Esophagus muscularis mucosa (tissue), 4 donors: ENCODE data around the gene DIDO1. TPM values are rescaled to one million over a fixed set of nuclear protein-coding genes. Genes with fewer than 3 reads are reported as not detected.

Experiments used
- DNase-seq: peaks from one replicate; pipeline ENCODE4 v3.0.0-alpha.2; 2017; ENCODE audit errors: extremely low spot score
- H3K27ac ChIP-seq, 4 donors: fragments of 200-600 bp; sonication (generic); replicated peaks in 1 of 4; 1 replicate in 3 of 4; 2 replicates in 1 of 4; pipeline ENCODE4 v1.5.1; 2016 to 2019; ENCODE audit warnings: mild to moderate bottlenecking in 1 of 4
- H3K27me3 ChIP-seq, 4 donors: fragments of 200-600 bp; sonication (generic); one replicate each; pipeline versions ENCODE4 v1.5.1 to v1.6.0; 2016 to 2019
- H3K36me3 ChIP-seq, 4 donors: fragments of 200-600 bp; sonication (generic); one replicate each; pipeline ENCODE4 v1.5.1; 2016 to 2019
- H3K4me1 ChIP-seq, 4 donors: fragments of 200-600 bp; sonication (generic); one replicate each; pipeline ENCODE4 v1.5.1; 2016 to 2019
- H3K4me3 ChIP-seq, 4 donors: fragments of 200-600 bp; sonication (generic); 1 replicate in 2 of 4; 2 replicates in 2 of 4; pipeline ENCODE4 v1.5.1; 2016 to 2019; ENCODE audit warnings: mild to moderate bottlenecking in 4 of 4, moderate library complexity in 1 of 4
- H3K9me3 ChIP-seq, 4 donors: fragments of 200-600 bp; sonication (generic); 1 replicate in 3 of 4; 2 replicates in 1 of 4; pipeline ENCODE4 v1.5.1; 2016 to 2019
- CTCF ChIP-seq, 3 experiments: fragments of 200-600 bp in 2 of 3; fragments of 450-650 bp in 1 of 3; sonication (generic) in 2 of 3; IDR thresholded peaks; one replicate each; pipeline ENCODE4 v1.5.1; 2017 to 2019; ENCODE audit warnings: antibody characterized with exemption in 3 of 3, mild to moderate bottlenecking in 2 of 3, moderate library complexity in 1 of 3
- EP300 ChIP-seq: sonication (generic); formaldehyde crosslinking; IDR thresholded peaks from one replicate; pipeline ENCODE4 v1.6.1; 2017; ENCODE audit warnings: antibody characterized with exemption
- POLR2A ChIP-seq: fragments of 450-650 bp; IDR thresholded peaks from one replicate; pipeline ENCODE4 v1.6.1; 2017; ENCODE audit warnings: antibody characterized with exemption, moderate library complexity, mild to moderate bottlenecking, low read depth
- POLR2AphosphoS5 ChIP-seq, 2 donors: sonication (generic); formaldehyde crosslinking; IDR thresholded peaks; one replicate each; pipeline ENCODE4 v1.6.1; 2017; ENCODE audit warnings: antibody characterized with exemption in 2 of 2
- WGBS: methylation state at CpG from one replicate; pipeline ENCODE4 v1.1.5; 2018; 5-methylcytosine and 5-hydroxymethylcytosine counted together
- intact Hi-C: fragments of 100-400 bp; cut with DNase I; formaldehyde crosslinking; loops from one replicate; pipeline ENCODE4 v1.15.1; 2023
- total RNA-seq, 4 donors: library from RNA; depleted of rRNA; stranded (reverse); fragments of >200 nt; gene quantifications; one replicate each; pipeline versions ENCODE4 v1.1.0 to v1.2.1, GENCODE V29; 2016

Gene DIDO1
- total RNA-seq, 4 donors from 2014 or later: 48.9 to 61.6 (median 55.7) TPM

DNA sequence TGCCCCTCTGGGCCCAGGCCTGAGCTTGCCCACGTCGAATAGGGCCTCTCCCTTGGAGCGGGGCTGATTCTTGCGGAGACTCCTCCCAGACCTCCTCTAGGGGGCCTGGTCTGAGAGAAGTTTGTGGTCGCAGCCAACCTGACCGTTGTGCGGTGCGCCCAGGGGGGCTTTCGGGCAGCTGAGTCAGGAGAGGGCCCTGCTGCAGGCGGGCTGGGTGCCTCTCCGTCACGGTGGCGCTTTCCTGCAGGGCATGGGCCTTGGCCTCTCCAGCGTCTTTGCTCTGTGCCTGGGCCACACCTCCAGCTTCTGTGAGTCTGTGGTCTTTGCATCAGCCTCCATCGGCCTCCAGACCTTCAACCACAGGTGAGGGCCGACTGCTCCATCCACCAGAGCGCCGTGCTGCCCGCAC, 39.1 kb upstream of the DIDO1 start:
- intact Hi-C loops: no loop called here
- DNase-seq: no peak
- Histone ChIP-seq H3K4me1 (no peaks in the 10 kb centered on the region), H3K9me3 (no peaks in the 10 kb centered on the region), H3K36me3 (peaks cover 0 to 44% (median 15%) of the 10 kb centered on the region in 4 donors), H3K27me3 (peaks cover 0 to 18% (median 2%) of the 10 kb centered on the region in 4 donors), H3K4me3 (no peak overlapping the region), H3K27ac (no peak overlapping the region)
- TF ChIP-seq EP300 (no peak), POLR2A (no peak), POLR2AphosphoS5 (IDR thresholded peaks at IDR 0.05) (no peak), CTCF (IDR thresholded peaks at IDR 0.05) (no peak)
- 94% methylated on average over 11 of the region's 19 CpGs for WGBS

DNA sequence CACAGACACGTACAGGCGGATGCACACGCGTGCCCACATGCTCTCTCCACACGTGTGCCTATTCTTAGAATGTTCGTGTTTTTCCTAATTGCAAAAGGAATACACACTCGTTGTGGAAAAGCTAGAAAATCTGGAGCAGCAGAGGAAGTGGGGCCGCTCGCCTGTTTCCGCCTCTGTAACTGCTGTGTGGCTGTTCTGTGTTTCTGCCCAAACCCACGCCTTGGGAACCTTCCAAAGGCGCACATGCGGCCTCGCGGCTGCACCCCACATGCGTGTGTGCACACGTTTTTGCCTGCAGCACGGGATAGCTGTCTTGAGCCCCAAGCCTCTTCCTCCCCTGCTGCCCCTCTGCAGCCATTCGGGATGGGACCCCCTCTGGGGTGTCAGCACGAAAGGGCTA, 38.4 kb upstream of the DIDO1 start:
- WGBS: 67% methylated on average over 19 of the region's 20 CpGs
- intact Hi-C loops: no loop called here
- no peak for DNase-seq
- H3K4me1 ChIP-seq: no peaks in the 10 kb centered on the region
- H3K9me3 ChIP-seq: no peaks in the 10 kb centered on the region
- no peak overlapping the region for H3K27ac ChIP-seq
- TF ChIP-seq EP300 (no peak), POLR2AphosphoS5 (IDR thresholded peaks at IDR 0.05) (no peak), POLR2A (no peak), CTCF (IDR thresholded peaks at IDR 0.05) (no peak)
- H3K4me3 ChIP-seq: no peak overlapping the region
- H3K36me3 ChIP-seq: peaks cover 0 to 44% (median 15%) of the 10 kb centered on the region in 4 donors
- peaks cover 0 to 11% (median 0%) of the 10 kb centered on the region in 4 donors for H3K27me3 ChIP-seq

GRCh38 chr20:62963614-62964397, 37.5 kb upstream of the DIDO1 start:
- intact Hi-C loops: no loop called here
- no peak for DNase-seq
- H3K4me3 ChIP-seq: no peak overlapping the region
- no peaks in the 10 kb centered on the region for H3K9me3 ChIP-seq
- no peak overlapping the region for H3K27ac ChIP-seq
- no peak for TF ChIP-seq POLR2A
- TF ChIP-seq EP300: no peak
- no peak for TF ChIP-seq CTCF (IDR thresholded peaks at IDR 0.05)
- TF ChIP-seq POLR2AphosphoS5 (IDR thresholded peaks at IDR 0.05): no peak
- H3K4me1 ChIP-seq: no peaks in the 10 kb centered on the region
- peaks cover 0 to 2% (median 0%) of the 10 kb centered on the region in 4 donors for H3K27me3 ChIP-seq
- 91% methylated on average over 29 of the region's 32 CpGs for WGBS
- H3K36me3 ChIP-seq: peaks cover 0 to 45% (median 15%) of the 10 kb centered on the region in 4 donors

DNA sequence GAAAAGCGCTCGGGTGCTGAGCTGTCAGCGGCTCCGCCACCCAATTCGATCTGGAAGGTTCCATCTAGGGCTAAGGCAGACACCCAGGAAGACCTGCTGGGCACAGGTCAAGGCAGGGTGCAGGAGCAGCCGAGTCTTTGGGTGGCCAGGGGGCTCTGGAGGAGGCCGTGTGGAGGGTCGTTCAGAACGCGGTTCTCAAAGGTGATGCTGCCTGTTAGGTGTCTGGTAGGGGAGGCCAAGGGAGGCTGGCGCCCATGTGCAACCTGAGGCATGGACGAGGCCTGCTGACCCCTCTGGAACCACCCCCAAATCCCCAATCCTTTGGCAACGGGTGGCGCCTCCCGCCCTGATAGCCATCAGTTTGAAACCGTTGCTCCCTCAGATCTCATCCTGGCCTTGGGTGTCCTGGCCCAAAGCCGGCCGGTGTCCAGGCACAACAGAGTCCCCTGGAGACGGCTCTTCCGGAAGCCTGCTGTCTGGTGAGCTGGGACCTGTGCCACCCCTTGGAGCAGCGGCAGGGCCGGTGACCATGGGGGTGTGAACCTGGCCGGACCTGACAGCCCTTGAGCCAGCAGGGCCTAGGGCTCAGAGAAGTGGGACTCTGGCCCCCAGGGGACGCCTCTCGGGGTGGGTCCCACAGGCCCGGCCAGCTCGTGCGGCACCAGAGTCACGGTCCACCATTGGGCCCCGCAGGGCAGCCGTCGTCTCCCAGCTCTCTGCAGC, 36.7 kb upstream of the DIDO1 start:
- H3K36me3 ChIP-seq: peaks cover 0 to 52% (median 15%) of the 10 kb centered on the region in 4 donors
- intact Hi-C loops: no loop called here
- H3K27ac ChIP-seq: no peak overlapping the region
- H3K4me3 ChIP-seq: no peak overlapping the region
- 94% methylated on average over 7 of the region's 32 CpGs for WGBS
- no peaks in the 10 kb centered on the region for H3K27me3 ChIP-seq
- TF ChIP-seq POLR2AphosphoS5 (IDR thresholded peaks at IDR 0.05) (no peak), EP300 (no peak), POLR2A (no peak), CTCF (IDR thresholded peaks at IDR 0.05) (no peak)
- H3K4me1 ChIP-seq: no peaks in the 10 kb centered on the region
- H3K9me3 ChIP-seq: no peaks in the 10 kb centered on the region
- no peak for DNase-seq
